VCaP (cell line): ENCODE data around the gene NECAB2.

ENCODE experiments used
- H3K27ac ChIP-seq: fragments of 450-650 bp; 2 replicates; pipeline ENCODE4 v1.5.1; 2017
- CTCF ChIP-seq: fragments of 450-650 bp; conservative IDR thresholded peaks from 2 replicates; pipeline ENCODE4 v1.5.1; 2017; ENCODE audit warnings: mild to moderate bottlenecking, moderate library complexity

NECAB2 gene

GRCh38 chr16:83968306-83968851, 335 bp downstream of the NECAB2 start:
- peak; percentile 48; the same call in 1 of the 2 replicates for TF ChIP-seq CTCF
- H3K27ac ChIP-seq, result no peak overlapping the region; the same call in 1 of the 2 replicates

- no peak for TF ChIP-seq CTCF
- H3K27ac ChIP-seq, result no peak overlapping the region; the same call in 1 of the 2 replicates
Observed at GRCh38 chr16:83968891-83969649, 1.0 kb downstream of the NECAB2 start.

GRCh38 chr16:83969771-83970429, 1.9 kb downstream of the NECAB2 start:
- no peak overlapping the region for H3K27ac ChIP-seq
- no peak for TF ChIP-seq CTCF

GRCh38 chr16:83970430-83970815, 2.4 kb downstream of the NECAB2 start:
- H3K27ac ChIP-seq, result no peak overlapping the region
- no peak for TF ChIP-seq CTCF

GRCh38 chr16:83971165-83972130, 3.4 kb downstream of the NECAB2 start:
- no peak for TF ChIP-seq CTCF
- H3K27ac ChIP-seq, result no peak overlapping the region

- no peak for TF ChIP-seq CTCF
- H3K27ac ChIP-seq, result no peak overlapping the region
Observed at GRCh38 chr16:83972256-83973008, 4.4 kb downstream of the NECAB2 start.
